T-helper 2 cell treated with Interferon-gamma antibody and Interleukin-4, amounts not matched to agents 100 ng/mL and 5 ng/mL, for 36 hours (primary cell): Measurements from ENCODE around the gene SYTL1. TPM values are rescaled to one million over a fixed set of nuclear protein-coding genes. Genes with fewer than 3 reads are reported as not detected.

Experiments
- intact Hi-C: fragments of 100-400 bp; cut with micrococcal nuclease; formaldehyde crosslinking; loops from one replicate; pipeline ENCODE4 v1.15.1; 2023
- total RNA-seq: library from RNA; stranded (reverse); gene quantifications from 2 replicates; pipeline ENCODE4 v1.2.3, GENCODE V29; 2022

Gene SYTL1, protein sequence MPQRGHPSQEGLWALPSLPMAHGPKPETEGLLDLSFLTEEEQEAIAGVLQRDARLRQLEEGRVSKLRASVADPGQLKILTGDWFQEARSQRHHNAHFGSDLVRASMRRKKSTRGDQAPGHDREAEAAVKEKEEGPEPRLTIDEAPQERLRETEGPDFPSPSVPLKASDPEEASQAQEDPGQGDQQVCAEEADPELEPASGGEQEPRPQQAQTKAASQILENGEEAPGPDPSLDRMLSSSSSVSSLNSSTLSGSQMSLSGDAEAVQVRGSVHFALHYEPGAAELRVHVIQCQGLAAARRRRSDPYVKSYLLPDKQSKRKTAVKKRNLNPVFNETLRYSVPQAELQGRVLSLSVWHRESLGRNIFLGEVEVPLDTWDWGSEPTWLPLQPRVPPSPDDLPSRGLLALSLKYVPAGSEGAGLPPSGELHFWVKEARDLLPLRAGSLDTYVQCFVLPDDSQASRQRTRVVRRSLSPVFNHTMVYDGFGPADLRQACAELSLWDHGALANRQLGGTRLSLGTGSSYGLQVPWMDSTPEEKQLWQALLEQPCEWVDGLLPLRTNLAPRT
- total RNA-seq = 83.6 and 90.1 TPM in 2 replicates

DNA sequence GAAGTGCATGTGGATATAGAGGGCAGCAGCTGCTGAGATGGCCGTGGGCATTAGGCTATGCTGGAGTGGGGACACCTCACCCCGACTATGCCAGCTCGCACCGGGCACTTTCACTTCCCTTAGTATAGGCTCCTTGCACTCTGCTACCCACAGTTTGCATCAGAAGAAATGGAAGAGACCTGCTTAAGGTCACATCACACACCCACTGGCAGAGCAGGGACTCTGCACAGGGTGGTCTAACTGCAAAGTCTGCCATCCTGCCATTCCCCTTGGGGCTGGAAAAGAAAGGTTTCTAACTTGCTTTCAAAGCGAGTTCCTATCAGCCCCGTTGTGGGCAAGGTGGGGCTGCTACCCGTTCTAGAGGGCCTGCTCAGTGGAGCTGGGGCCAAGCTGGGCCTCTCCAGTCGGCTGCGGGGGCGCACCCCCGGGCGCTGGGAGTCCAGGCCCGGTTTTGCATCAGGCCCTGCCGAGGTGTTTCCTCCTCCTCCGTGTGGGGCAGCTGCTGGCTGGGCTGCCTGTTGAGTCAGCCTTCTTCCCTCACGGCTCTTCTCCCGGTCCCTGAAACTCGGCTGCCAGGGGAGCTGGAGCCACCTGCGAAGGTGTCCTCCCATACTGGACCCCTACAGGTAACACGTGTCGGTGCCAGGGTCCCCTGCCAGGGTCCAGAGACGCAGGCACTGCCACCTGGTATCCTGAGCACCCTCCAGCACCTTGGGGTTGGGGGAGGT, at the start of gene SYTL1:
TSS of gene SYTL1 (plus strand) at position 498 of the 728 bp plus-strand sequence. CDS start 3,313 bp downstream, outside the sequence.
- intact Hi-C loops = loop anchor here (1.0 kb wide), 1 partner anchor 19 kb away; the partner anchor contains the start of gene TMEM222

DNA sequence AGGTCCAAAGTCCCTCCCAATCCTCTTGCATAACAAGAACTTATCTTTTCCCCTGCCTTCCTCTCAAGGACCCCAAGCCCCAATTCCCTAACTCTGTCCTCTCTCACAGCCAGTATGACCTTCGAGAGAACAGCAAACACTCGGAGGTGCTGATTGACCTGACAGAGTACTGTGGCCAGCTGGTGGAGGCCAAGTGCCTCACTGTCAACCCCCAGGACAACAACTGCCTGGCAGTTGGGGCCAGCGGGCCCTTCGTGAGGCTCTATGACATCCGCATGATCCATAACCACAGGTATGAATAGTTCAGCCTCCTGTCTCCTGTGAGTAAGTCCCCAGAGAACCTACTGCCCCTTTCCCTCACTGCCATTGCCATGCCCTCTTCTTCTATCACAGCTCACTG, 49.7 kb upstream of the SYTL1 start:
- intact Hi-C loops = no loop called here

DNA sequence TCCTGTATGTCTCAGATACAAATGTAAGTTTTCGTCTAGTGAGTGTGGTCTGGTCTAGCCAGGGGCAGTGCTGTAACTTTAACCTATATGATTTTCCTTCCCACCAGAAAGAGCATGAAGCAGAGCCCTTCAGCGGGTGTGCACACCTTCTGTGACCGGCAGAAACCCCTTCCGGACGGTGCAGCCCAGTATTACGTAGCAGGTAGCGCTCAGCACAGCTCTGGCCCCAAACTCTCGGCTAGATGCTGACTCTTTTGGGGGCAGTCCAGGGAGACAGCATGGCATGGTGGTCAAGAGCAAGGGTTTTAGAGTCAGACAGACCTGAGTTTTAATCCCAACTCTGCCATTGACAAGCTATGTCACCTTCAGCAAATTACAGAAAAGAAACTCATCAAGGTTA, 47.9 kb upstream of the SYTL1 start:
- intact Hi-C loops = no loop called here

DNA sequence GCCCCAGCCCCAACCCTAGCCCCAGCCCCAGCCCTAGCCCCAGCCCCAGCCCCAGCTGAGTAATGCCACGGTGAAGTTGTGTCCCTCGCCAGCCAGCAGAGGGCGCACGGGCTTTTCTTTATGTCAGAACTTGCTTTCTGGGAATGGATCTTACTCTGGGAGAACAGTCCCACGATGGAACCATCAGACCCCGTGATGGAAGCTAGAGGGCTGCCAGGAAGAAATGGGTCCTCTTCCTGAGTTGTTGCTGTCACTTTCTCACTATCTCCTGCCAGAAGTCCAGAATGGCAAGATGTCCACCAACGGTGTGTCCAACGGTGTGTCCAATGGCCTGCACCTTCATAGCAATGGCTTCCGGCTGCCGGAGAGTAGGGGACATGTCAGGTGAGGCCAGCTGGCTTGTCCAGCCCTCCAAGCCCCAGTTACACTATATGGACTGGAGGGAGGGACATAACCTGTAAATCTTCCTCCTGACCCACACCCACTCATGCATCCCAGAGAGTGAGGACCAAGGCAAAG, 45.0 kb upstream of the SYTL1 start:
- intact Hi-C loops = no loop called here

DNA sequence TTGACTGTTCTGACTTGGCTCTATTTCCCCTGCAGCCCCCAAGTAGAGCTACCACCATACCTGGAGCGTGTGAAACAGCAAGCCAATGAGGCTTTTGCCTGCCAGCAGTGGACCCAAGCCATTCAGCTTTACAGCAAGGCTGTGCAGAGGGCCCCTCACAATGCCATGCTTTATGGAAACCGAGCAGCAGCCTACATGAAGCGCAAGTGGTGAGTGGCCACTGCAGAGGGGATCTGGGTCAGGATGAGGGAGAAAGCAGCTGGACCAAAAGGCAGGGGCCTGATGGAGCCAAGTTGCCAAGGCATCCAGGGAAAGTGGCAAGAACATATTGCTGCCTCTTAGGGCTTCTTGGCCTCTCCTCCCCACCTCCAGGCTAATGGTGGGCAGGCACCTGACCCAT, 43.9 kb upstream of the SYTL1 start:
- intact Hi-C loops = no loop called here

DNA sequence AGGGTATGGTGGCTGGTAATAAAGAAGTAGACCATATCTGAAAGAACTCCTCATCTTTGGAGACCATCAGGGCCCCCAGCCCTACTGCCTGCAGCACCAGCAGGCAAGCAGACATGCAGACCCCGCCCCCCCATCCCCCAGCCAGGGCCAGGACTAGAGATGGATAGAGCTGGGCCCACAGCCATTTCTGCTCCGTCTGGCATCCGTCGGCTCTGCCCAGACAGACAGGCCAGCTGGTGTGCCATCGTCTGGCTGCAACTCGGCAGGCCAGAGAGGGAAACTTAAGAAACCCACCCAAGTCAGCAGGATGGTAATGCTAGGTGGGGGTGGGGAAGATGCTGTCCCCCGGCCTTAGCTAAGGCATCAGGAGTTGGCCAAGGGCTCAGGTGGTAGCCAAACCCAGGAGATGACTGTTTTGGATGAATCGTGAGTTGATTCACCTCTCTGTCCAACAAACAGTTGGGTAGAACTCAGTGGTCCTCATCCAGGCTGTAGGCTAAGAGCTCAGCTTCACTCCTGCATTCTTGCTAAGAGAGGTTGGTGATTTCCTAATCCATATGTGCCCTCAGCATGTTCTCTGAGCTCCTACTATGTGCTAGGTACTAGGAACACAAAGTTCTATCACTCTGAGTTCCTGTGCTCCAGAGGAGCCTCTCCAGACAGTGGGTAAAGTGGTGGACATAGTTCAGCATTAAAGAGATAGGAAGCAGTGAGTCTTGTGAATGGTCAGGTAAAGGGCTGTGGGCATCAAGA, 43.0 kb upstream of the SYTL1 start:
- intact Hi-C loops = no loop called here

DNA sequence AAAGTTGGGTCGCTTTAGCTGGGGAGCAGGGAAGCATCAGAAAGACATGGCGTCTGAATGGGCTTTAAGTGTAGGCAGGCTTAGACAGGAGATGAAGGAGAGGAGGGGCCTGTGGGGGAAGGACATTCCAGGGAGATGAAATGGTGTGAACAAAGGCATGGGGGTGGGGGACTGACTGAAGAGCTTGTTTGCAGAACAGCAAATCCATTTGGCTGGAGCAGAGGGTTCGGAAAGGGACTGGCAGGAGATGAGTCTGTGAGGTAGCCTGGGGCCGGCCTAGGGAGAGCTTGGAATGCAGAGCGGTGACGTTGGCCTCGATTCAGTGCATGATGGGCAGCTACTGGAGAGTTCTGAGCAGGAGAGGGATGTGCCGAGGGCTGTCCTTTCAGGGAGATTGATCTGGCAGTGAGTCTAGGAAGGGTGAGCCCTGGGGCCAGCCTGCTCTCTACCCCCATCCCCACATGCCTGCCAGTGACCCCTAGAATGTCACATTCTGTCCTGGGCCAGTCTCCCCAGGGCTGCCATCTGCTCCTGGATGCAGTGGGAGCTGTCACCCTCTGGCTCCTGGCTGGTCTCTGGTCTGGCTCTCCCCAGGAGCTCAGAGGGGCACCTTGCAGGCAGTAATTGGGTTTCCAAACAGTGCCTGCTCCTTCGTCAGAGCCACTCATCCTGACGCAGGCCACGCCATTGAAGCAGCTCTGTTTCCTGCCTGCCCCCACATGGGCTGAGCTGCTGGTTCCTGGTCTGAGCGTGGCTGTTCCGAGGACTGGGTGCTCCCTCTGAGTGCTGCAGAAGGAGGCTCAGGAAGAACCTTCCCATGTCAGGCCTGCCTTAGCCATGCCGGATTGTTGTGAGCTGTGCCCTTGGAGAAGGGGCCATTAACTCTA, 42.2 kb upstream of the SYTL1 start:
- intact Hi-C loops = loop anchor here (1.0 to 2.0 kb wide), 3 partner anchors 21 to 305 kb away; partner anchors contain the start of gene AHDC1

DNA sequence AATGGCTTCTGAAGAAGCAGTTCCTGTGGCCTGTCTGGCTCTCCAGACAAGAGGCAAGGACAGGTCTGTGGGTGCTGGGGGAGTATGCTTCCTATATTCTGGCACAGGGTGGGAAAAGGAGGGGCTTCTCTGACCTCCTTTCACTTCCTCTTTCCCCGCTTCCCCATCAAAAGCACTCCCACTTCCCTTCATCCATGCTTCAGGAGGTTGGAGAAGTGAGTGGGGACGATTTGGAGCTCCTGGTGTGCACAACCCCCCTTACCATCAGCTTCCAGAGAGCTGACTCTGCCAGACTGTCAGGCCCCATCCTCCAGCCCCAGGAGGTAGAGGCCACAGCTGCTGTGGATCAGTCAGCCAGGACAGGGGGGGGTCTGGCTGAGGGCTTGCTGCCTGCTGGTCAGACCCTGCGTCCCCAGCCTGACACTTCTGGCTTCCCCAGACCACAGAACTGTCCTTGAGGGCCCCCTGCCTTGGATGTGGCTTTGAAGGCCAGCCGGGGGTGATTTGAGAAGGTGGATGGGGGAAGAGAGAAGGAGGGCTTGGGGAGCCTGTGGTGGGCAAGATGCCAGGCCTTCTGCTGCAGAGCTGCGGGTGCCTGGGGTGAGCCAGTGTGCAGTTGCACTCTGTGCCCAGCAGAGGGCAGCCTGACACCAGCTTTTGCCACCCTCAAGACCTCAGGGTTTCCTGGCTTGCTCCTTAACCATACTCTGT, 41.3 kb upstream of the SYTL1 start:
- intact Hi-C loops = loop anchor here (1.0 to 2.0 kb wide), 4 partner anchors 20 to 304 kb away; partner anchors contain the start of gene AHDC1

DNA sequence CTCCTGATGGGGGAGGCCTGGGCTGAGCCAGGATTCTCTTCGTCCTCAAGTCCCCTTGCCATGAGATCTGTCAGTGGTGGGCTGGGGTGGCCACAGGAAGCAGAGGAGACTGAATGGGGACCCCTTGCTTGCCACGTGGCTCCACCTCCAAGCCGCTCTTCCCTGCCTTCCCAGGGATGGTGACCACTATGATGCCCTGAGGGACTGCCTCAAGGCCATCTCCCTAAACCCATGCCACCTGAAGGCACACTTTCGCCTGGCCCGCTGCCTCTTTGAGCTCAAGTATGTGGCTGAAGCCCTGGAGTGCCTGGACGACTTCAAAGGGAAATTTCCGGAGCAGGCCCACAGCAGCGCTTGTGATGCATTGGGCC, 40.8 kb upstream of the SYTL1 start:
- intact Hi-C loops = loop anchor here (1.0 to 2.0 kb wide), 3 partner anchors 20 to 304 kb away; partner anchors contain the start of gene AHDC1

DNA sequence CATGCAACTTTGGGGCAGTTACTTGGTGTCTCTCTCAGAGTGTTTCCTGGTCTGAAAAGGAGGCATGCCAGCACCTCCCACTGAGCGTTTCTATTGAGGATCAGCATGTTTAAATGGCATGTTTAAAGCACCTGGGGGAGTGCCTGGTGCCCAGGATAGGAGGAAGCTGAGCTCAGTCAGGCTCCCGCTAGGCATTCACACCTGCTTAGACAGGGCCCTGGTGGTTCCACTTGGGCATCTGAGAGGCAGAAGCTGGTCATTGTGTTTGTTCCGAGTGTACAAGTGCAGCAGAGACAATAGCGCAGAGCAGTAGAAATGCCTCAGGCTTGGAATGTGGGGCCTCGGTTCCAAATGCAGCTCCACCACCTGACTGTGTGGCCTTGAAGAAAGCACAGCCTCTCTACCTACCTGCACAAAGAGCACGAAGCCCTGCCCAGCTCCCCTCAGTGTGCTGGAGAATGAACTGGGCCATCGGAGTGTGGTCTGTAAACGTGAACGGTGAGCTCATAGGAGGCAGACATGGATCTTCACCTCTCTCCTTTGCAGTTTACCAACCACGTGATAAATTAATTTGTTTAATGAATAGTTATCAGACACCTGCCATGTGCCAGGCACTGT, 40.1 kb upstream of the SYTL1 start:
- intact Hi-C loops = loop anchor here (1.0 to 2.0 kb wide), 3 partner anchors 19 to 303 kb away; partner anchors contain the start of gene AHDC1

DNA sequence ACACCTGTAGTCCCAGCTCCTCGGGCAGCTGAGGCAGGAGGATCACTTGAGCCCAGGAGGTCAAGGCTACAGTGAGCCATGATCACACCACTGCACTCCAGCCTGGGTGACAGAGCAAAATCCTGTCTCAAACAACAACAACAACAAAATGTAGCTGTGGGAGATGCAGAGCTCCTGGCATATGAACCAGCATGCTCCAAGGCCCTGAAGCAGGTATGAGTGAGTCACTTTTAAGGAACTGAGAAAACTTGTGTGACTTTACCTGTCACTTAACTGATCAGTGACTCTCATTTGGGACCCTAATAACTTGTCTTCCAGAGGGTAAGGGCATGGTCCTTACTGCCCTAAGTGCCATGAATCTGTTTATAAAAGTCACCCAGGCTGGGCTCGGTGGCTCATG, 39.2 kb upstream of the SYTL1 start:
- intact Hi-C loops = no loop called here

DNA sequence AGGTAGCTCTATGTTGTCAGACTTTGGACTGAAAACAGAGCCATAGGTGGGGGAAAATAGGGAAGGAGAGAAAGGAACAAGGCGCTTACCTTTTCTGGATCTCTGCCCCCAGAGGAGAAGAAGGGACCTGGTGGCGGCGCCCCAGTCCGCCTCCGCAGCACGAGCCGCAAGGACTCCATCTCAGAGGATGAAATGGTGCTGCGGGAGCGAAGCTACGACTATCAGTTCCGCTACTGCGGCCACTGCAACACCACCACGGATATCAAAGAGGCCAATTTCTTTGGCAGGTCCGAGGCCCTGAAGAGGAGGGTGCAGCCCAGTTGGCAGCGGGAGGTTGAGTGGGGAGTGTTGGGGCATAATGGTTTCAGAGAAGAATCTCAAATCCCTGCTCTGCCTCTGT, 38.3 kb upstream of the SYTL1 start:
- intact Hi-C loops = no loop called here

DNA sequence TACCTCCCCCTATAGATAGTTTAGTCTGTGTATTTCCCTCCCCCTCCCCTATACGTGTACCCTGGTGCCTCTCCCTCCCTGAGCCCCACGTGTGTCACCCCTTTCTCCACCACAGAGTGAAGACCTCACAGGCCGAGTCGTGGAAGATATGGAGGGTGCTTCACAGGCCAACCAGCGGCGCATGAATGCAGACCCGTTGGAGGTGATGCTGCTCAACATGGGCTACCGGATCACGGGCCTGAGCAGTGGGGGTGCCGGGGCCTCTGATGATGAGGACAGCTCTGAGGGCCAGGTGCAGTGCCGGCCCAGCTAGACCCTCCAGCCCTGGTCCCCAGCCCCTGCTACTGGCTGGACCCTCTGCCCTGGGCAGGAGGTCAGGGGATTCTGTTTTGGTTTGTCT, 35.8 kb upstream of the SYTL1 start:
- intact Hi-C loops = no loop called here

DNA sequence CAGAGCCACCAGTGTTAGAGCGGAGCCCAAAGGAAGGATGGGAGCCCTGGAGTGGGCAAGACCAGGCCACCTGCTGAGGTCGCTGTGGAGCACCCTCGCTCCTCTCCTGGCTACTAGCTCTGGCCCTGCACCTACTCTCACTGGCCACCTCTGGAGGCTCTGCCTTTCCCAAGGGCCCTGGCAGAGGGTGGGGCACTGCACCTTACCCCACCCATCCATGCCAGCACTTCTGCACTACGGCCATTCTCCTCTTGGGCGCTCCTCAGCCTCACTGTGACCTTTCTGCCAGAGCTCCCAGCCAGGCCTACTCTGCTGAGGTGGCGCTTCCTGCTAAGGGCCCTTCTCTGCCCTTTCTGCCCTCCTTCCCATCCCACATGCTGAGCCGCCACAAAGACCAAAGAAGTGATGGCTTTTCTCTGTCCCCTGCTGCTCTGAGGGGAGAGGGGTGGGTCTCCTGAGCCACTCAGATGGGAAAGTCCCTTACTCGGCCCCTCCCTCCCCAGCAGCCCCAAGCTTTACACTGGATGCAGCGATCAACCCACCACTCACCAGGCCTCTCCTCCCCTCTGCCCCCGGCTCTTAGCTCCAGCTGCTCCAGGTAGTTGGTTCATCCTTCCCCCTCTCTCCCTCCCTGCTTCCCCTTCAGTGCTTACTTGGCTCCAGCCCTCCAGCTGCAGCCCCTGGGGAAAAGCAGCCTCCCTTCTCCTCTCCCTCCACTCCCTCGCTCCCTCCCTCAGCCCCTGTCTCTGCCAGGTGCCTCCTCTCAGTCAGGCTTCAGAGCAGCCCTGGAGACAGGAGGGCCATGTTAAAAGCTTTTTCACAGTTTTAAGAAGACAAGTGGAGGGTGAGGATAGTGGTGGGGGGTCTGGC, 34.7 kb upstream of the SYTL1 start:
- intact Hi-C loops = no loop called here

DNA sequence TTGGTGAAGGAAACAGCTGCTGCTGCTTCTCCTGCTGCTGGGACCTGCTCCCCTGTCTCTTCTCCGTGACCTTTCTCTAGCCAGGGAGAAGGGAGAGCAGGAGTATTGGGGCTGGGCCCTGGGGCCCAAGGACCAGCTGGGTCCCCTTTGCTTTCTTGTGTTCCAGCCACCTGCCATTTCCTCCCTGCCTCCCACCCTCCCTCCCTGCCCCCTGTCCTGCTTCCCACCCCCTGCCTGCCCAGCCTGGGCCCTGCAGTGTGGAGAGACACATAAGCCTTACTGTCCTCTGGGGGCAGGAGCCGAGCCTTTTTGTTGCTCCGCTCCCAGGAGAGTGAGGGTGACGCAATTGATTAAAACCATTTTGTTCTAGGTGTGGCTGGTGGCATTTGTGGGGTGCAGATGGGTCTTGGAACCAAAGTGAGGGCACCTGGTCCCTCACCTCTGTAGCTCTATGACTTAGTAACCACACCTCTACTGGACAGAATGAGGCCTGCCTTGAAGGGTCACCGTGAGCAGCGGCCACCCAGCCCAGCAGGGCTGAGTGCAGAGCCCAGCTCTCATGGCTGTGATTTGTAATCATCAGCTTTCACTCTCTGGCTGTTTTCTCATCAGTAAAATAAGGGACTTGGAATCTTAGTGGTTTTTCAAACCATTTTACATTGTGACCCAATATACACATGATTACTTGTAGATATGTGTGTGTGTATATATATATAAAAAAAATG, 33.8 kb upstream of the SYTL1 start:
- intact Hi-C loops = no loop called here

DNA sequence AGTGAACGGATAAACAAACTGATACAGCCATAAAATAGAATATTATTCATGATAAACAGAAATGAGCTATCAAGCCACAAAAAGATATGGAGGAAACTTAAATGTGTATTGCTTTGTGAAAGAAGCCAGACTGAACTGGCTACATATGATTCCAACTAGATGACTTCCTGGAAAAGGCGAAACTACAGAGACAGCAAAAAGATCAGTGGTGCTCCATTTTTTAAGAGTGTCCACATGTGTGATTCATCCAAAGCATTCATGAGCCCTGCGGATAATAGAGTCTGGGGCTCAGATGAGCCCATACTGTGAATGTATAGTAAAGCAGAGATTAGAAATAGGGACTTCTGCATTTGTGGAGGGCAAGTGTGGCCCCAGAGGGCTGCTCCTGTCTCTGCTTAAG, 27.7 kb upstream of the SYTL1 start:
- intact Hi-C loops = no loop called here

DNA sequence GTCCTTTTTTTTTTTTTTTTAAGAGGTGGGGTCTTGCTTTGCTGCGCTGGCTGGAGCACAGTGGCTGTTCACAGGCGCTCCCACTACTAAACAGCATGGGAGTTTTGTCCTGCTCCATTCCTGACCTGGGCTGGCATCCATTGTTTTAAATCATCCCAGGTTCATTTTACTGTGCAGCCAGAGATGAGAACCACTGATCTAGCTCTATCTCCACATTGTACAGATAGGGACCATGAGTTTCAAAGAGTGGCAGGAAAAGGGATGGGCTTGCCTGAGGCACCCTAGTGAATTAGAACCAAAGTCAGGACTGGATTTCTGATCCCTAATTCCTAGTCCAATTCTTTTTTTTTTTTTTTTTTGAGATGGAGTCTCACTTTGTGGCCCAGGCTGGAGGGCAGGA, 27.1 kb upstream of the SYTL1 start:
- intact Hi-C loops = no loop called here
